K562 (cell line): Measurements from ENCODE around the gene CLIC1. TPM values are rescaled to one million over a fixed set of nuclear protein-coding genes. Genes with fewer than 3 reads are reported as not detected.
A peak's percentile ranks its signal among the peaks of the same experiment; 100 is the strongest.

Experiments
- ELF2 ChIP-seq: fragments of 250-450 bp; sonication (Bioruptor Pico); IDR thresholded peaks from 2 replicates; pipeline ENCODE4 v1.5.0; 2021; ENCODE audit warnings: mild to moderate bottlenecking
- ELK3 ChIP-seq: fragments of 450-650 bp; formaldehyde crosslinking; IDR thresholded peaks from 2 replicates; pipeline ENCODE4 v1.4.0; 2020; ENCODE audit warnings: mild to moderate bottlenecking
- FOXJ3 ChIP-seq: sonication (generic); formaldehyde crosslinking; IDR thresholded peaks from 2 replicates; pipeline ENCODE4 v1.4.0; 2020; ENCODE audit warnings: mild to moderate bottlenecking, missing genetic modification reagents
- FOXP1 ChIP-seq: sonication (generic); formaldehyde crosslinking; IDR thresholded peaks from 2 replicates; pipeline ENCODE4 v1.8.0; 2022; ENCODE audit warnings: mild to moderate bottlenecking, missing genetic modification reagents
- FUS ChIP-seq: fragments of 200-400 bp; formaldehyde crosslinking; optimal IDR thresholded peaks from 2 replicates; pipeline ENCODE3; 2017; ENCODE audit warnings: low read depth, low read length
- HEY1 ChIP-seq: fragments of 250-450 bp; sonication (Bioruptor Pico); IDR thresholded peaks from 2 replicates; pipeline ENCODE4 v1.5.0; 2020; ENCODE audit warnings: mild to moderate bottlenecking, moderate library complexity, borderline replicate concordance
- MCM5 ChIP-seq: fragments of 450-650 bp; IDR thresholded peaks from 2 replicates; pipeline ENCODE4 v1.6.1; 2016; ENCODE audit warnings: low read depth
- NEUROD1 ChIP-seq: fragments of 150-350 bp; IDR thresholded peaks from 2 replicates; pipeline ENCODE4 v1.6.1; 2014; ENCODE audit warnings: borderline replicate concordance, low read length, low read depth; ENCODE audit not compliant: partially characterized antibody
- NFE2L1 ChIP-seq: fragments of 450-650 bp; IDR thresholded peaks from 2 replicates; pipeline ENCODE4 v1.6.1; 2016; ENCODE audit warnings: missing genetic modification characterization, low read depth, mild to moderate bottlenecking, missing compliant biosample characterization, moderate library complexity, borderline replicate concordance
- RBBP5 ChIP-seq: fragments of 200-600 bp; sonication (generic); IDR thresholded peaks from 2 replicates; pipeline ENCODE4 v1.6.1; 2012; ENCODE audit warnings: borderline replicate concordance, mild to moderate bottlenecking, low read length, control low read depth, inconsistent platforms; ENCODE audit not compliant: insufficient read depth, poor library complexity, severe bottlenecking
- RFX1 ChIP-seq: fragments of 450-650 bp; IDR thresholded peaks from 2 replicates; pipeline ENCODE4 v1.6.1; 2016; ENCODE audit warnings: mild to moderate bottlenecking, moderate library complexity
- RREB1 ChIP-seq: fragments of 250-450 bp; sonication (Bioruptor Pico); IDR thresholded peaks from 2 replicates; pipeline ENCODE4 v1.4.0; 2020
- SMAD3 ChIP-seq: fragments of 450-650 bp; formaldehyde crosslinking; conservative IDR thresholded peaks from 2 replicates; pipeline ENCODE4 v1.4.0; 2020; ENCODE audit warnings: mild to moderate bottlenecking
- TSC22D4 ChIP-seq: fragments of 450-650 bp; IDR thresholded peaks from 2 replicates; pipeline ENCODE4 v1.6.1; 2016; ENCODE audit warnings: missing genetic modification characterization, missing biosample characterization, control low read depth
- ZNF75A ChIP-seq: fragments of 450-650 bp; formaldehyde crosslinking; IDR thresholded peaks from 2 replicates; pipeline ENCODE4 v1.4.0; 2020; ENCODE audit warnings: mild to moderate bottlenecking
- polyA plus RNA-seq, 8 experiments: library from polyadenylated mRNA; depleted of rRNA in 4 of 8; stranded (reverse) in 5 of 8; unstranded in 3 of 8; fragments of >200 nt; fragmentation: Nextera tagmentation in 2 of 8; fragmentation: Illumina TruSeq in 1 of 8; extraction: Ambion mirVana in 2 of 8; extraction: Trizol in 1 of 8; gene quantifications; 2 replicates each; pipeline versions ENCODE4 v1.2.1 to v1.2.3, GENCODE V29; 2011 to 2014; ENCODE audit warnings: inconsistent platforms in 1 of 8, missing spikeins in 1 of 8
- total RNA-seq, 7 experiments: library from RNA; depleted of rRNA in 6 of 7; stranded (reverse); fragments of >200 nt in 6 of 7; fragmentation: Illumina TruSeq in 2 of 7; extraction: Trizol in 2 of 7; gene quantifications; 2 replicates each; pipeline versions ENCODE4 v1.2.1 to v1.2.3, GENCODE V29; 2011 to 2021; ENCODE audit warnings: low replicate concordance in 1 of 7
- TF ChIP-seq, protein P1 (sequence below), 2 experiments: fragments of 450-650 bp; IDR thresholded peaks; 2 replicates each; pipeline ENCODE4 v1.6.1; 2018; ENCODE audit warnings: mild to moderate bottlenecking in 2 of 2, low read depth in 1 of 2; ENCODE audit not compliant: partially characterized antibody in 2 of 2

The CLIC1 gene
- total and polyA plus RNA-seq, 9 of the 15 experiments (the other 6 are each of a cell fraction or from before 2014, with no cell fraction given) = 1,267 to 2,419 (median 1,808) TPM

GRCh38 chr6:31690231-31691077 is 45.9 kb downstream of the CLIC1 start (continued):
- no peak for TF ChIP-seq ELK3
- no peak for TF ChIP-seq MCM5
- no peak for TF ChIP-seq NFE2L1 (tag)
- TF ChIP-seq NEUROD1 = peak; percentile 95
- TF ChIP-seq, protein P1, sequence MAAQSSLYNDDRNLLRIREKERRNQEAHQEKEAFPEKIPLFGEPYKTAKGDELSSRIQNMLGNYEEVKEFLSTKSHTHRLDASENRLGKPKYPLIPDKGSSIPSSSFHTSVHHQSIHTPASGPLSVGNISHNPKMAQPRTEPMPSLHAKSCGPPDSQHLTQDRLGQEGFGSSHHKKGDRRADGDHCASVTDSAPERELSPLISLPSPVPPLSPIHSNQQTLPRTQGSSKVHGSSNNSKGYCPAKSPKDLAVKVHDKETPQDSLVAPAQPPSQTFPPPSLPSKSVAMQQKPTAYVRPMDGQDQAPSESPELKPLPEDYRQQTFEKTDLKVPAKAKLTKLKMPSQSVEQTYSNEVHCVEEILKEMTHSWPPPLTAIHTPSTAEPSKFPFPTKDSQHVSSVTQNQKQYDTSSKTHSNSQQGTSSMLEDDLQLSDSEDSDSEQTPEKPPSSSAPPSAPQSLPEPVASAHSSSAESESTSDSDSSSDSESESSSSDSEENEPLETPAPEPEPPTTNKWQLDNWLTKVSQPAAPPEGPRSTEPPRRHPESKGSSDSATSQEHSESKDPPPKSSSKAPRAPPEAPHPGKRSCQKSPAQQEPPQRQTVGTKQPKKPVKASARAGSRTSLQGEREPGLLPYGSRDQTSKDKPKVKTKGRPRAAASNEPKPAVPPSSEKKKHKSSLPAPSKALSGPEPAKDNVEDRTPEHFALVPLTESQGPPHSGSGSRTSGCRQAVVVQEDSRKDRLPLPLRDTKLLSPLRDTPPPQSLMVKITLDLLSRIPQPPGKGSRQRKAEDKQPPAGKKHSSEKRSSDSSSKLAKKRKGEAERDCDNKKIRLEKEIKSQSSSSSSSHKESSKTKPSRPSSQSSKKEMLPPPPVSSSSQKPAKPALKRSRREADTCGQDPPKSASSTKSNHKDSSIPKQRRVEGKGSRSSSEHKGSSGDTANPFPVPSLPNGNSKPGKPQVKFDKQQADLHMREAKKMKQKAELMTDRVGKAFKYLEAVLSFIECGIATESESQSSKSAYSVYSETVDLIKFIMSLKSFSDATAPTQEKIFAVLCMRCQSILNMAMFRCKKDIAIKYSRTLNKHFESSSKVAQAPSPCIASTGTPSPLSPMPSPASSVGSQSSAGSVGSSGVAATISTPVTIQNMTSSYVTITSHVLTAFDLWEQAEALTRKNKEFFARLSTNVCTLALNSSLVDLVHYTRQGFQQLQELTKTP (IDR thresholded peaks at IDR 0.05; ENCODE audit: low read depth in 1 of 2, partially characterized antibody in 2 of 2) = peak; percentile 19 to 79
- TF ChIP-seq RFX1 = no peak
- TF ChIP-seq FUS = no peak
- TF ChIP-seq FOXP1 (CRISPR knock-in tag) = no peak
- TF ChIP-seq FOXJ3 (CRISPR knock-in tag) = no peak
- TF ChIP-seq TSC22D4 = no peak
- TF ChIP-seq ELF2 (CRISPR knock-in tag) = no peak
- no peak for TF ChIP-seq ZNF75A (CRISPR knock-in tag)
- TF ChIP-seq RBBP5 = no peak
- peak; percentile 75; the same call in 1 of the 2 replicates for TF ChIP-seq SMAD3 (CRISPR knock-in tag)
- TF ChIP-seq HEY1 (CRISPR knock-in tag) = 0 out of 2 replicates have a peak, but pooled peaks have one; percentile 26
- TF ChIP-seq RREB1 = peak; percentile 11; the same call in 1 of the 2 replicates
